Measurements from ENCODE around the gene NT5DC3. TPM values are rescaled to one million over a fixed set of nuclear protein-coding genes. Genes with fewer than 3 reads are reported as not detected.

NT5DC3 gene
- total RNA-seq, 4 donors from 2014 or later = 64.5 to 185 (median 131) TPM

- Histone ChIP-seq H3K4me3 (no peak overlapping the region), H3K27me3 (no peaks in the 10 kb centered on the region), H3K4me1 (peaks cover 5 to 83% (median 20%) of the 10 kb centered on the region in 3 donors), H3K27ac (peak overlapping the region; percentile 30 to 89 (median 72)), H3K9me3 (no peaks in the 10 kb centered on the region), H3K36me3 (no peaks in the 10 kb centered on the region)
- no peak for TF ChIP-seq POLR2AphosphoS5 (IDR thresholded peaks at IDR 0.05)
- no peak for TF ChIP-seq POLR2A (IDR thresholded peaks at IDR 0.05)
- TF ChIP-seq EP300 (IDR thresholded peaks at IDR 0.05) = no peak
- TF ChIP-seq CTCF (IDR thresholded peaks at IDR 0.05) = no peak
- no peak for ATAC-seq
- WGBS, 2 donors (ENCODE audit: low coverage in 1 of 2) = 94% methylated on average over 2 of the region's 2 CpGs; no CpG with 5 or more reads in 1 of the 2 donors
These were observed 24.2 kb upstream of the NT5DC3 start for GRCh38 chr12:103865151-103865730.

GRCh38 chr12:103864710-103865109, 23.7 kb upstream of the NT5DC3 start:
- no peak overlapping the region for H3K4me3 ChIP-seq
- H3K27me3 ChIP-seq = no peaks in the 10 kb centered on the region
- H3K27ac ChIP-seq = peak overlapping the region in 2 of 4 donors; percentile 83 to 89
- no peaks in the 10 kb centered on the region for H3K9me3 ChIP-seq
- no peaks in the 10 kb centered on the region for H3K36me3 ChIP-seq
- 92 to 97% methylated on average over 5 to 6 of the region's 6 CpGs for WGBS, 2 donors (ENCODE audit: low coverage in 1 of 2)
- peaks cover 10 to 84% (median 26%) of the 10 kb centered on the region in 3 donors for H3K4me1 ChIP-seq
- no peak for ATAC-seq
- TF ChIP-seq POLR2AphosphoS5 (IDR thresholded peaks at IDR 0.05) (no peak), EP300 (IDR thresholded peaks at IDR 0.05) (no peak), POLR2A (IDR thresholded peaks at IDR 0.05) (no peak), CTCF (IDR thresholded peaks at IDR 0.05) (no peak)

- no peaks in the 10 kb centered on the region for H3K36me3 ChIP-seq
- H3K4me1 ChIP-seq = peaks cover 17 to 92% (median 30%) of the 10 kb centered on the region in 3 donors
- TF ChIP-seq POLR2A (IDR thresholded peaks at IDR 0.05) (peak; percentile 27 to 39), CTCF (IDR thresholded peaks at IDR 0.05) (peak in 2 of 4 experiments; percentile 14 to 27), EP300 (IDR thresholded peaks at IDR 0.05) (peak; percentile 88), POLR2AphosphoS5 (IDR thresholded peaks at IDR 0.05) (peak; percentile 92)
- no peaks in the 10 kb centered on the region for H3K27me3 ChIP-seq
- no peak overlapping the region for H3K4me3 ChIP-seq
- no peaks in the 10 kb centered on the region for H3K9me3 ChIP-seq
- ATAC-seq = peak; percentile 99
- 23 to 33% methylated on average over 1 to 10 of the region's 10 CpGs for WGBS, 2 donors (ENCODE audit: low coverage in 1 of 2)
- H3K27ac ChIP-seq = peak overlapping the region; percentile 92 to 100 (median 96)
These were observed 18.0 kb upstream of the NT5DC3 start for GRCh38 chr12:103858953-103859601.

GRCh38 chr12:103858335-103858734, 17.3 kb upstream of the NT5DC3 start:
- Histone ChIP-seq H3K27me3 (no peaks in the 10 kb centered on the region), H3K9me3 (no peaks in the 10 kb centered on the region), H3K27ac (peak overlapping the region; percentile 92 to 100 (median 96)), H3K4me3 (no peak overlapping the region), H3K4me1 (peaks cover 17 to 92% (median 26%) of the 10 kb centered on the region in 3 donors), H3K36me3 (no peaks in the 10 kb centered on the region)
- TF ChIP-seq POLR2AphosphoS5 (IDR thresholded peaks at IDR 0.05) (no peak), EP300 (IDR thresholded peaks at IDR 0.05) (no peak)
- 94 to 96% methylated on average over 7 of the region's 8 CpGs for whole genome bisulfite sequencing, 2 donors (ENCODE audit: low coverage in 1 of 2)
- no peak for ATAC-seq

- Histone ChIP-seq H3K4me3 (no peak overlapping the region), H3K4me1 (peaks cover 22 to 92% (median 29%) of the 10 kb centered on the region in 3 donors), H3K9me3 (no peaks in the 10 kb centered on the region), H3K27me3 (no peaks in the 10 kb centered on the region), H3K36me3 (no peaks in the 10 kb centered on the region), H3K27ac (peak overlapping the region; percentile 84 to 97 (median 94))
- ATAC-seq = no peak
- no peak for TF ChIP-seq CTCF (IDR thresholded peaks at IDR 0.05)
- TF ChIP-seq POLR2AphosphoS5 (IDR thresholded peaks at IDR 0.05) = no peak
- no peak for TF ChIP-seq EP300 (IDR thresholded peaks at IDR 0.05)
- no peak for TF ChIP-seq POLR2A (IDR thresholded peaks at IDR 0.05)
- WGBS, 2 donors (ENCODE audit: low coverage in 1 of 2) = 68 to 69% methylated on average over 2 of the region's 2 CpGs
These were observed 16.1 kb upstream of the NT5DC3 start for GRCh38 chr12:103857164-103857563.
